Measurements from ENCODE around the gene FARS2.

Gene FARS2

GRCh38 chr6:5512422-5512821, 251.1 kb downstream of the FARS2 start:
- DNase-seq, result no peak

- DNase-seq, result no peak
These were observed 252.1 kb downstream of the FARS2 start for GRCh38 chr6:5513408-5513807.

GRCh38 chr6:5514353-5514752, 253.0 kb downstream of the FARS2 start:
- no peak for DNase-seq

- no peak for DNase-seq
These were observed 253.9 kb downstream of the FARS2 start for GRCh38 chr6:5515200-5515599.

GRCh38 chr6:5516036-5516435, 254.7 kb downstream of the FARS2 start:
- DNase-seq, result no peak

DNA sequence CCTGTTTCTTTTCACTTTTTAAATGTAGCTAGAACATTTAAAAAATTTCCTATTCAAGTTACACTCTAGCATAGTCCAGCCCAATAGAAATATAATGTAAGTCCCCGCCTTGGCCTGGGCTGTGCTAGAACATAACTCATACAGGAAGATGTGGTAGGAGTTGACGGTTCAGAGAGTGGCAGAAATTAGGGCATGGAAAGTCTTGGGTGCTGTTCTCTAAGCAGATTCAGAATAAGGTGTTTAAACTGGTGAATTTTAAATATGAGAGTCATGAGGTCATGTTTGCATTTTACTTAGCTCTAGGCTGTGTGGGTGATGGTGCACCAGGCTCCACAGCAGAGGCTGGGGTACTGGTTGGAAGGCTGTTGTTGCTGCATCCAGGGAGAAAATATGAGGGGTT, 256.5 kb downstream of the FARS2 start:
- DNase-seq, result no peak

DNA sequence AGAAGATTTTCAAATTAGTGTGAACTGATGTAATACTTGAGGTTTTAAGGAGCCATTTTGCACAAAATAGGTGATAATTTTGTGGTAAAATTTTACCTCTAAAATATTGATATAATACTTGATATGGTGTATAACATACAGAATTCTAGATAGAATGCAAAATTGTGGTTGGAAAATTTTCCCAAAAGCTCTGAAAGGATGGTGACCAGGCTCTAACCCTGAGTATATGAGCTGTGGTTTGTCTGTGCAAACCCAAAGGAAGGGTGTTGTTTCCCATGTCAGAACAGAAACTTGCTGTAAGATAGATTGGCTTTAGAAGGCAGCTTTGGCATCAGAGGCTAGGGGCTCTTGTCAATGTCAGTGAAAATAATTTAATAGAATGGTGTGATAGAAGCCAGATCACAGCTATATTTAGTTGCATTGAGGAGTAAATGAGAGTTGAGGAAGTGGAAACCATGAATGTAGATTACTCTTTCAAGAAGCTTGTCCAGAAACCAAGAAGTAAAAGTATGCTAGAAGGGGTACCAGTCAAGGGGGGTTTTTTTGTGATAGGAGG, 257.7 kb downstream of the FARS2 start:
- no peak for DNase-seq

DNA sequence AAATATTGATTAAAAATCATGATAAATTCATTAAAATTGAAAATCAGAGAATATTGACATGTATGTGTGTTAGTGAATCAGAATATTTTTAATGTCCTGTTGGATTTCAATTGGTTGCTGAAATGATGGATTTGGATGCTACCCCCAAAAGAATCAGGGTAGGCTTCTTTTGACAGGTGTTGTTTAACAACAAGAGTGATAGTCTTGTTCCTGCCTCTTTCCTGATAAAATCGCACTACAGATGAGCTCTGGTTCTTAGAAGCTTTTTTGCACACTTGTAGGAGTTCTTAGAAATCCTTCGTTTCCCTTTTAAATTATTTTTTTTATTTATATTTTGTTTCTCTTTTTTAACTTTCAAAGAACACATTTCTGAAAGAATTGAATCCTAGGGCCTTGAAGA, 259.5 kb downstream of the FARS2 start:
- DNase-seq, result no peak

GRCh38 chr6:5521322-5521721, 260.0 kb downstream of the FARS2 start:
- DNase-seq, result no peak

DNA sequence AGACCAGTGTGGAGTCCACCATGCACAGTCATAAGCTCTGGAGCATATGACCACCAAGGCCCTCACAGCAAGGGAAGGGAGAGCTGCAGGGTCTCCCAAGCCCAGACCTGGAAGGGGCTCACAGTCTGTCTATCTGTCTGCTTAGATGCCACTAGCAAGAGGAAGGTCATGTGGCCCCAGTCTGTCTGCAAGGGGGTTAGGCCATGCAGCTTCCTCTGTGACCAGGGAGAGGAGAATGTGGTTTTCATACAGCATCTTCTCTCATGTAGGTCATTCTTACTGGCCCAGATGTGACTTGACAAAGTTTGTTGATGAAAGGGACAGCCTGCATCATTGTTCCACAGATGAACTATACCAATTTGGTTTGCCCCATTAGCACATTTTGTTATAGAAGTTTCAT, 260.8 kb downstream of the FARS2 start:
- DNase-seq, result no peak

GRCh38 chr6:5524110-5524509, 262.8 kb downstream of the FARS2 start:
- DNase-seq, result no peak

DNA sequence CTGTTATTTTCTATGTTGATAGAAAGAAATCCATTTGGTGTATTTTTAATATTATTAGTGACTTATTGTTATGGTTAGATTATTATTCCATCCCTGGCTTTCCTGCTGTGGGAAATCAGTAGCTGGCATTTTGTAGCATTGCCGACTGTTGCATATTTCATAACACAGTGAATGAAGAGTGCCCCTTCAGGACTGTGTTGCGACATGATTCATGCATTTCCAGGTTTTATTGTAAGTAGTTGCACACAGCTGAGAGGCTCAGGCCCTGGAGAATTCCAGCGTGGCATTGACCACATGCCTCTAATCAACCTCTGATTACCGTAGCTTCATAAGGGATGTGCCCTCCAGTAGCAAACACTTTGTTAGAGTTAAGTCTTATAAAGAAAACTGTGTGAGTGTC, 263.9 kb downstream of the FARS2 start:
- no peak for DNase-seq

DNA sequence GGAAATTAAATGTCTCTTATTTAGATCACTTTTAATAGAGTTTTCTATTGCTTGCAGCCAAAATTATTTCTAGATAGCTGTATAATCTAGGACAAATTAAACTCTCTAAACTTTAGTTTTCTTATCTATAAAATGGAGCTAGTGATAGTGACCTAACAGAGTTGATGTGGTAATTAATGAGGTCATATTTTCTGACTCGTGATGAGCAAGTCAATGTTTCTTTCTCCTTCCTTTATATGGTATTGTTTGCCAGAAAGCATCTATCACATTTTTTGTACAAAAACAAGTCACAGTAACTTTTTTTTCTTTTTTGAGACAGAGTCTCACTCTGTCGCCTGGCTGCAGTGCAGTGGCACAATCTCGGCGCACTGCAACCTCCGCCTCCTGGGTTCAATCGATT, 267.7 kb downstream of the FARS2 start:
- no peak for DNase-seq

DNA sequence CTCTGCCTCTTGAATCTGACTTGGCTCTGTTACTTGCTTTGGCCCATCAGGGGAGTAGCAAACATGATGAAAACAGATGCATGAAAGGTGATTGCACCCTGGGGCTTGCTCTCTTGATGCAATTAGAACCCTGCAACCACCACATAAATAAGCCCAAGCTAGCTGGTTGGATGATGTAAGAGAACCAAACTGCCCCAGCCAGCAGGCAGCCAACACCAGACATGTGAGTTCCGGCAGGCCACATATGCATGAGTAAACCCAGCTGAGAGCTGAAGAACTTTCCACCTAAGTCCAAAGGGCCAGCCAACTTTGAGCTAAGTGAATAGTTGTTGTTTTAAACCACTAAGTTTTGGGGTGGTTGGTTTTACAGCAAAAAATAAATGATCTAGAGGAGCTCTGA, 268.4 kb downstream of the FARS2 start:
- DNase-seq, result no peak

GRCh38 chr6:5531161-5531560, 269.8 kb downstream of the FARS2 start:
- no peak for DNase-seq

DNA sequence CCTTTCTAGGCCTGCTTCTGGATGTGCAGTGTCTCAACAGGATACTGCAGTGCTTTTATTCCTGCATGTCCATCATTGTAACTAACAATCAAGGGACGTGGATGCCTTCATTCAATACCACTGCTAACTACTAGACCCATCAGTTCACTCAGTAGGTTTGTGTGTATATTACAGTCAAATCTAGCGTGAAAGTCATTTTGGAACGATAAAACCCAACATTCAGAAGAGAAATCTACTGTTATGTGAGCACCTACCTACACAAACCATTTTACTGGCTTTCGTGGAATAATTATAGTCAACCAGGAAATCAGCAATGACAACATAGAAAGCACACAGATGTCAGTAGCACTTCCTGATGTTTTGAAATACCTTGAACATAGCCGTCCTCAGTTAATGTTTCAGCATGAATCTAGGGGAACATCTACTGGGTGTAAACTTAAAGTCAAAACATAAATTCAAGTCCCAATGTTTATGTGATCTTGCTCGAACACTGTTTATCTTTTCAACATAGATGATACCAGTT, 270.6 kb downstream of the FARS2 start:
- DNase-seq, result no peak

- peak; percentile 27 for DNase-seq
These were observed 271.6 kb downstream of the FARS2 start for GRCh38 chr6:5532941-5533340.

GRCh38 chr6:5534643-5535042, 273.3 kb downstream of the FARS2 start:
- no peak for DNase-seq

DNA sequence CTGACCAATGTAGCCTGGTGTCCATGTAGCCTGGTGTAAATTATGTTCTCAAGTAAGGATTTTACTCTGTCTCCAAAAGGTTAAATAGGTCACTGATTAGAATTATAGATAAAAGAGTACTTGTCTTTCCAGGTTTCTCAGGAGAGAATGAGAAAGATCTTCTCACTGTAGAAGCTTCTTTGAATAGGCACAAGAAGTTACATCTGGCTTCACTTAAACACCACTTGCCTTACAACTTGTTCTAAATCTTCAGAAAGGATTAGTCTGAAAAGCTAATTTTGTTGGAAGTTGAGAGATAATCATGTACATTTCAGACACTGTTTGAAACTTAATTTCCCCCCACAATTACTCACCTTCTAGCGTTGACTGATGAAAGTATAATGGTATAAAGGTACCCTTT, 275.3 kb downstream of the FARS2 start:
- no peak for DNase-seq

DNA sequence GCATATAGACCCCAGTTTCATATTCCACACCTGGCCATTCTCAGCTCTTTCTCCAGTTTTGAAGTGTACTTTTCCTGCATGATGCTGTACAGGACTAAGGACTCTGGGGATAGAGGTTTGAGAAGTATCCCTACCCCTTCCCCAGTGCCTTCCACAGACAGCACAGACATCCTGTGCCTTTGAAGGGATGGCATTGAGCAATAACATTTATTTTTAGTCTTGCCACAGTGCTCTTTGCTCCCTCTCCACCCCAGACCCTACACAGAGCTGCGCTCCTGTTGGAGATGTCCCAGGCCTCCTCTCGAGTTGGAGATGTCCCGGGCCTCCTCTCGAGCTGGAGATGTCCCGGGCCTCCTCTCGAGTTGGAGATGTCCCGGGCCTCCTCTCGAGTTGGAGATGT, 275.8 kb downstream of the FARS2 start:
- DNase-seq, result no peak

DNA sequence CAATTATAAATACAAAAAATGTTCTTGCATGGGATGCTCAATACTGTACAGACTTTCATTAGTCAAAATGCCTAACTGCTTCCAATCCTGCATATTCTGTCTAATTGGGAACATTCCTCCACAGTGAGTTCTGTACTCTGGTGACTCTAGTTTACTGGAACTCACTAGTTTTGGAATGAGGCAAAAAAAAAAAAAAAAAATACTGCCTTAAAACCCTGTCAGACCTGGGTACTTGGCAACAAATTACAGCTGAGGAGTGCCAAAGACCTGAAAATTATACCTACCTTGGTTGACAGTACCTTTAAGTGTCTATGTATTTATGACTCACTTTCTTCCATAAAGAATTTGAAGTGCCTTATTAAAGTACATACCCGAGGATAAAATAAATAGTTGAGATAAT, 276.7 kb downstream of the FARS2 start:
- no peak for DNase-seq

- DNase-seq, result no peak
These were observed 279.1 kb downstream of the FARS2 start for GRCh38 chr6:5540370-5540769.

GRCh38 chr6:5541025-5541424, 279.7 kb downstream of the FARS2 start:
- DNase-seq, result no peak

- no peak for DNase-seq
These were observed 280.6 kb downstream of the FARS2 start for GRCh38 chr6:5541751-5542432.

GRCh38 chr6:5547556-5547955, 286.2 kb downstream of the FARS2 start:
- no peak for DNase-seq

Measured in NCI-H2171 (cell line).